Measurements from ENCODE around the gene LRP2.

- TF ChIP-seq, protein P1, sequence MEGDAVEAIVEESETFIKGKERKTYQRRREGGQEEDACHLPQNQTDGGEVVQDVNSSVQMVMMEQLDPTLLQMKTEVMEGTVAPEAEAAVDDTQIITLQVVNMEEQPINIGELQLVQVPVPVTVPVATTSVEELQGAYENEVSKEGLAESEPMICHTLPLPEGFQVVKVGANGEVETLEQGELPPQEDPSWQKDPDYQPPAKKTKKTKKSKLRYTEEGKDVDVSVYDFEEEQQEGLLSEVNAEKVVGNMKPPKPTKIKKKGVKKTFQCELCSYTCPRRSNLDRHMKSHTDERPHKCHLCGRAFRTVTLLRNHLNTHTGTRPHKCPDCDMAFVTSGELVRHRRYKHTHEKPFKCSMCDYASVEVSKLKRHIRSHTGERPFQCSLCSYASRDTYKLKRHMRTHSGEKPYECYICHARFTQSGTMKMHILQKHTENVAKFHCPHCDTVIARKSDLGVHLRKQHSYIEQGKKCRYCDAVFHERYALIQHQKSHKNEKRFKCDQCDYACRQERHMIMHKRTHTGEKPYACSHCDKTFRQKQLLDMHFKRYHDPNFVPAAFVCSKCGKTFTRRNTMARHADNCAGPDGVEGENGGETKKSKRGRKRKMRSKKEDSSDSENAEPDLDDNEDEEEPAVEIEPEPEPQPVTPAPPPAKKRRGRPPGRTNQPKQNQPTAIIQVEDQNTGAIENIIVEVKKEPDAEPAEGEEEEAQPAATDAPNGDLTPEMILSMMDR (IDR thresholded peaks at IDR 0.05; ENCODE audit: insufficient read depth, low read depth, low read length): no peak
- no peak for TF ChIP-seq EZH2 (IDR thresholded peaks at IDR 0.05; ENCODE audit: insufficient read depth, low read length)
Measured at GRCh38 chr2:169303579-169304305, 58.6 kb downstream of the LRP2 start.

All from astrocyte (in vitro differentiated cells and primary cell).